Ovary (tissue), 10 donors: ENCODE data around the gene PDS5B. TPM values are rescaled to one million over a fixed set of nuclear protein-coding genes. Genes with fewer than 3 reads are reported as not detected.
A peak's percentile ranks its signal among the peaks of the same experiment; 100 is the strongest.

Experiments
- DNase-seq, 5 donors: peaks; one replicate each; pipeline ENCODE4 v3.0.0-alpha.2; 2019 to 2020
- H3K27ac ChIP-seq, 2 donors: fragments of 200-600 bp; one replicate each; pipeline versions ENCODE4 v1.5.1 to v1.8.0; 2019 to 2022
- H3K27me3 ChIP-seq: fragments of 200-600 bp; one replicate; pipeline ENCODE4 v1.8.0; 2022
- H3K36me3 ChIP-seq: fragments of 200-600 bp; sonication (generic); one replicate; pipeline ENCODE4 v1.5.1; 2019
- H3K4me1 ChIP-seq: one replicate; pipeline ENCODE4 v1.8.1; 2013; ENCODE audit warnings: mild to moderate bottlenecking, moderate library complexity; ENCODE audit not compliant: insufficient read depth
- H3K4me3 ChIP-seq: fragments of 200-600 bp; sonication (generic); one replicate; pipeline ENCODE4 v1.5.1; 2017
- H3K9me3 ChIP-seq, 2 donors: fragments of 200-600 bp in 1 of 2; sonication (generic) in 1 of 2; one replicate each; pipeline versions ENCODE4 v1.5.1 to v1.8.1; 2013 to 2019; ENCODE audit warnings: mild to moderate bottlenecking in 1 of 2, moderate library complexity in 1 of 2
- EP300 ChIP-seq: sonication (generic); formaldehyde crosslinking; IDR thresholded peaks from one replicate; pipeline ENCODE4 v1.6.1; 2017; ENCODE audit warnings: antibody characterized with exemption
- POLR2A ChIP-seq: fragments of 450-650 bp; IDR thresholded peaks from one replicate; pipeline ENCODE4 v1.6.1; 2017; ENCODE audit warnings: antibody characterized with exemption, mild to moderate bottlenecking, moderate library complexity
- WGBS, 3 donors: extraction: QIAGEN DNeasy Blood & Tissue Kit in 1 of 3; methylation state at CpG; one replicate each; pipeline versions ENCODE4 v1.1.5 to v1.1.7; 2013 to 2017; 5-methylcytosine and 5-hydroxymethylcytosine counted together
- intact Hi-C, 4 donors: fragments of 100-400 bp; cut with DNase I; formaldehyde crosslinking; loops; one replicate each; pipeline versions ENCODE4 v1.11.0 to v1.15.1; 2022 to 2023
- long read RNA-seq, 3 donors: library from polyadenylated mRNA in 2 of 3; unstranded in 2 of 3; transcript quantifications; one replicate each; pipeline ENCODE4 v2.0.0 and lab custom pipeline, GENCODE V29; 2021 to 2026
- polyA plus RNA-seq, 2 donors: library from polyadenylated mRNA; stranded (reverse); fragments of 200-250 nt in 1 of 2; fragments of 350-450 nt in 1 of 2; fragmentation: Illumina TruSeq in 1 of 2; extraction: RNeasy Lipid Tissue Mini Kit (QIAGEN cat#74804) in 1 of 2; gene quantifications; one replicate each; pipeline ENCODE4 v1.2.3, GENCODE V29; 2013 to 2014
- total RNA-seq, 7 donors: library from RNA; depleted of rRNA in 2 of 7; stranded (reverse); fragments of >200 nt in 2 of 7; fragmentation: NEBNext Ultra II Directional in 3 of 7; extraction: Animal tissue kit (Norgen Biotek cat#: 25700) in 3 of 7; gene quantifications; one replicate each; pipeline versions ENCODE4 v1.1.0 to v1.2.4, GENCODE V29; 2016 to 2023
- TF ChIP-seq, protein P1 (sequence below), 3 donors: fragments of 450-650 bp in 2 of 3; fragments of 200-600 bp in 1 of 3; IDR thresholded peaks; one replicate each; pipeline versions ENCODE4 v1.5.1 to v1.8.0; 2016 to 2022; ENCODE audit warnings: antibody characterized with exemption in 3 of 3, mild to moderate bottlenecking in 1 of 3
- donor health status: DM: no; HTN: no; CAD: no; lungs with moderate emphysema.
- donor health status: DM: no; HTN: no; CAD: no.
- donor health status: Bipolar disorder and iron deficiency.
- donor health status: DM: yes; HTN: yes; CAD: no.
- donor health status: DM: no; HTN: no; CAD: no.
- donor health status: DM: yes; HTN: yes; CAD: no.

PDS5B gene, protein sequence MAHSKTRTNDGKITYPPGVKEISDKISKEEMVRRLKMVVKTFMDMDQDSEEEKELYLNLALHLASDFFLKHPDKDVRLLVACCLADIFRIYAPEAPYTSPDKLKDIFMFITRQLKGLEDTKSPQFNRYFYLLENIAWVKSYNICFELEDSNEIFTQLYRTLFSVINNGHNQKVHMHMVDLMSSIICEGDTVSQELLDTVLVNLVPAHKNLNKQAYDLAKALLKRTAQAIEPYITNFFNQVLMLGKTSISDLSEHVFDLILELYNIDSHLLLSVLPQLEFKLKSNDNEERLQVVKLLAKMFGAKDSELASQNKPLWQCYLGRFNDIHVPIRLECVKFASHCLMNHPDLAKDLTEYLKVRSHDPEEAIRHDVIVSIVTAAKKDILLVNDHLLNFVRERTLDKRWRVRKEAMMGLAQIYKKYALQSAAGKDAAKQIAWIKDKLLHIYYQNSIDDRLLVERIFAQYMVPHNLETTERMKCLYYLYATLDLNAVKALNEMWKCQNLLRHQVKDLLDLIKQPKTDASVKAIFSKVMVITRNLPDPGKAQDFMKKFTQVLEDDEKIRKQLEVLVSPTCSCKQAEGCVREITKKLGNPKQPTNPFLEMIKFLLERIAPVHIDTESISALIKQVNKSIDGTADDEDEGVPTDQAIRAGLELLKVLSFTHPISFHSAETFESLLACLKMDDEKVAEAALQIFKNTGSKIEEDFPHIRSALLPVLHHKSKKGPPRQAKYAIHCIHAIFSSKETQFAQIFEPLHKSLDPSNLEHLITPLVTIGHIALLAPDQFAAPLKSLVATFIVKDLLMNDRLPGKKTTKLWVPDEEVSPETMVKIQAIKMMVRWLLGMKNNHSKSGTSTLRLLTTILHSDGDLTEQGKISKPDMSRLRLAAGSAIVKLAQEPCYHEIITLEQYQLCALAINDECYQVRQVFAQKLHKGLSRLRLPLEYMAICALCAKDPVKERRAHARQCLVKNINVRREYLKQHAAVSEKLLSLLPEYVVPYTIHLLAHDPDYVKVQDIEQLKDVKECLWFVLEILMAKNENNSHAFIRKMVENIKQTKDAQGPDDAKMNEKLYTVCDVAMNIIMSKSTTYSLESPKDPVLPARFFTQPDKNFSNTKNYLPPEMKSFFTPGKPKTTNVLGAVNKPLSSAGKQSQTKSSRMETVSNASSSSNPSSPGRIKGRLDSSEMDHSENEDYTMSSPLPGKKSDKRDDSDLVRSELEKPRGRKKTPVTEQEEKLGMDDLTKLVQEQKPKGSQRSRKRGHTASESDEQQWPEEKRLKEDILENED (N-terminal part only)
- total RNA-seq (10 to 100 TPM; 44.9 to 74.9 (median 55.6) TPM), polyA plus RNA-seq (10 to 100 TPM; 13.6 to 24.8 TPM)
- long read RNA-seq, donor 1, partial matches to known transcripts: 28 of 38 reads
- long read RNA-seq, donor 1, other reads (novel, unspliced or antisense): 10 of 38 reads
- long read RNA-seq, donor 2, full-length matches to known transcripts: 5 of 41 reads
- long read RNA-seq, donor 2, partial matches to known transcripts: 36 of 41 reads
- long read RNA-seq, donor 2, other reads (novel, unspliced or antisense): 0 of 41 reads
- long read RNA-seq, donor 3, partial matches to known transcripts: 3 of 9 reads
- long read RNA-seq, donor 3, other reads (novel, unspliced or antisense): 6 of 9 reads

DNA sequence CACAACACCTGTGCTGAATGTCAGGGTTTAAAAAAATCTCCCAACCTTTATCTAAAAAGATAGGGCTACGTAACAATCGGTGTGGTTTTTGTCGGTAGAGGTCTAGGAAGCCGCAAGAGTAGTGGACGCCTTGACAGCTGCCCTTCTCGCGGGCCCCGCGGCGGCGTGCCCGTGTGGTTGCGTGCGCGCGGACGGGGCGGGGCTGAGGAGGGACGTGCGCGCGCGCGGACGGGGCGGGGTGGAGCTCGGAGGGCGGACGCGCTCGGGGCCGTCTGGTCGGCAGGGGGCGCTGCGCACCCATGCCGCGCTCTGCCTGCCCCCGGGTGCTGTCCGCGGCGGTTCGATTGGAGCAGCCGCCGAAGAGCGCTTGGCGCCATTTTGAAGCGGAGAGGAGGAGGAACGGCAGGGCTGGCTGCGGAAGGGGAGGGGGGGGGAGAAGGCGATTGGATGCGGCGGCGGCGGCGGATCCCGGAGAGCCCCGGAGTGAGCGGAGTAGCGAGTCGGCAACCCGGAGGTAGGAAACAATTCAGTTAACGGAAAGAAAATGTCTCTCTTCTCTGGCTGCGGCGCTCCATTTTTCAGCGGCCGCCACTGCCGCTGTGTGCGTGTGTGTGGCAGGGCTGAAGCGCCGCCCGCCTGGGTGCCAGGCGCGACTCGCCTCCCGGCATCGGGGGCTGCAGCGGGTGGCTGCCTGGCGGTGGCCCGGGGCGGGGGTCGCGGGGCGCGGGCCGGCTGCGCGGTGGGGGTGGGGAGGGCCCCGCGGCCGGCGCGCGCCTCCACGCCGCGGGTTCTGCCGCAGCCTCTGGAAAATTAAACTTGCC lies at the start of gene PDS5B:
Gene PDS5B, plus strand, starts transcription at position 373 of the 821 bp plus-strand sequence. CDS start 62,321 bp downstream, outside the sequence.
- intact Hi-C loops: loop anchor here in 3 of 4 donors (2.0 to 5.0 kb wide), 5 partner anchors 51 to 957 kb away; no protein-coding TSS in a partner anchor
- TF ChIP-seq, protein P1, sequence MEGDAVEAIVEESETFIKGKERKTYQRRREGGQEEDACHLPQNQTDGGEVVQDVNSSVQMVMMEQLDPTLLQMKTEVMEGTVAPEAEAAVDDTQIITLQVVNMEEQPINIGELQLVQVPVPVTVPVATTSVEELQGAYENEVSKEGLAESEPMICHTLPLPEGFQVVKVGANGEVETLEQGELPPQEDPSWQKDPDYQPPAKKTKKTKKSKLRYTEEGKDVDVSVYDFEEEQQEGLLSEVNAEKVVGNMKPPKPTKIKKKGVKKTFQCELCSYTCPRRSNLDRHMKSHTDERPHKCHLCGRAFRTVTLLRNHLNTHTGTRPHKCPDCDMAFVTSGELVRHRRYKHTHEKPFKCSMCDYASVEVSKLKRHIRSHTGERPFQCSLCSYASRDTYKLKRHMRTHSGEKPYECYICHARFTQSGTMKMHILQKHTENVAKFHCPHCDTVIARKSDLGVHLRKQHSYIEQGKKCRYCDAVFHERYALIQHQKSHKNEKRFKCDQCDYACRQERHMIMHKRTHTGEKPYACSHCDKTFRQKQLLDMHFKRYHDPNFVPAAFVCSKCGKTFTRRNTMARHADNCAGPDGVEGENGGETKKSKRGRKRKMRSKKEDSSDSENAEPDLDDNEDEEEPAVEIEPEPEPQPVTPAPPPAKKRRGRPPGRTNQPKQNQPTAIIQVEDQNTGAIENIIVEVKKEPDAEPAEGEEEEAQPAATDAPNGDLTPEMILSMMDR (IDR thresholded peaks at IDR 0.05): peak; percentile 73 to 99 (median 98)
- TF ChIP-seq POLR2A (peak; percentile 11), EP300 (no peak)
- 0 to 1% (median 1%) methylated on average over 71 to 97 of the region's 97 CpGs for WGBS, 3 donors

DNA sequence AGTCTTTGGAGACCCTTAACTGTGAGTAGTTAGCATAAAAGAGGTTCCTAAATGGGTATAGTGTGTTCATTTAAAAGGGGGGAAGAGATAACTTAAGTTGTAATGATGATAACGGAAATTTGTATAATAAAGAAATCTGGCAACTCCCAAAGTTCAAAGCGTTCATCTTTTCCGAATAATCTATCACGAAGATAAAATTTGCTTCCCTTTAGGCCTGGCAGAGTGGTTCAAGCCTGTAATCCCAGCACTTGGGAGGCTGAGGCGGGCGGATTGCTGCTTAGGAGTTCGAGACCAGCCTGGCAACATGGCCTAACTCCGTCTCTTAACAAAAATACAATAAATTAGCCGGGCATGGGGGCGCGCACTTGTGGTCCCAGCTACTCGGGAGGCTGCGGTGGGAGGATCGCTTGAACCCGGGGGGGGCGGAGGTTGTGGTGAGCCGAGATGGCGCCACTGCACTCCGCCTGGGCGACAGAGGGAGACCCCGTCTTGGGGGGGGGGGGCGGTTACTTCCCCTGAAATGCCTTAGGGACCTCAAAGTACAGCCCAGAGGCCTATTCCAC lies 48.6 kb upstream of the PDS5B start:
- H3K27ac ChIP-seq: peak overlapping the region; percentile 80
- intact Hi-C loops: loop anchor here in 3 of 4 donors (10.0 kb wide), 2 partner anchors 113 to 123 kb away; partner anchors contain the start of gene N4BP2L1 (in 2 of the 3)
- peaks cover 8% of the 10 kb centered on the region for H3K4me1 ChIP-seq
- H3K4me3 ChIP-seq: peak overlapping the region; percentile 84
- WGBS, 3 donors: 11 to 27% (median 16%) methylated on average over 19 to 22 of the region's 22 CpGs
- H3K36me3 ChIP-seq: no peaks in the 10 kb centered on the region
- TF ChIP-seq POLR2A (no peak), EP300 (no peak)
- TF ChIP-seq, protein P1 (IDR thresholded peaks at IDR 0.05): no peak
- DNase-seq: peak; percentile 35 to 64 (median 57)
- no peaks in the 10 kb centered on the region for H3K9me3 ChIP-seq
- no peaks in the 10 kb centered on the region for H3K27me3 ChIP-seq

More for the DNA sequence above, at the start of gene PDS5B:
- no peaks in the 10 kb centered on the region for H3K9me3 ChIP-seq
- peak within 1 kb of the TSS; percentile 92 to 100 for H3K27ac ChIP-seq
- H3K4me1 ChIP-seq: peaks cover 7% of the 10 kb centered on the region
- no peaks in the 10 kb centered on the region for H3K27me3 ChIP-seq
- DNase-seq: peak; percentile 92 to 97 (median 94)
- H3K4me3 ChIP-seq: peak within 1 kb of the TSS; percentile 78
- H3K36me3 ChIP-seq: no peaks in the 10 kb centered on the region

DNA sequence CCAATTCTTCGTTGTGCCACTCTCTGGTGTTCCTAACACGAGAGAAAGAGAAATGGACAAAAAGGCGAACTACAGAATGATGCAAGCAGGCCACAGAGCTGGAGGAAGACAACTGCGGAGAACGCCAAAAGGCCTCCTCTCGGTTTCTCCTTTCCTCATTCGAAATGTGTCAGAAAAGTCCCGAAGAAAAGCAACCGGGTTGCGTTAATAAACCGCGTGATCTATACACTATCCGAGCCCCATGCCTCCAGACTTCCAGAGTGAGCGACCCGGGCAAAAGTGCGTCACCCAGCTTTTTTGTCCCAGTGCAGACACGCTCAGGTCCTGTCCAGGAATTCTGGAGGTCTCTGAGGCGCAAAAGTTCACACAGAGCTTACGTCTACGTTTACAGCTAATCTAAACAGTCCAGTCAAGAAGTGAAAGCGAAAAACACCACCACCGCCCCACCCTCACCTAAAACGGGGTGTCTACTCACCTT lies 48.1 kb upstream of the PDS5B start:
- H3K9me3 ChIP-seq: no peaks in the 10 kb centered on the region
- H3K36me3 ChIP-seq: no peaks in the 10 kb centered on the region
- intact Hi-C loops: loop anchor here in 3 of 4 donors (10.0 kb wide), 2 partner anchors 113 to 123 kb away; partner anchors contain the start of gene N4BP2L1 (in 2 of the 3)
- H3K4me3 ChIP-seq: peak overlapping the region; percentile 84
- H3K27me3 ChIP-seq: no peaks in the 10 kb centered on the region
- 0% methylated on average over 23 of the region's 23 CpGs for WGBS, 3 donors
- TF ChIP-seq, protein P1 (IDR thresholded peaks at IDR 0.05): no peak
- no peak for TF ChIP-seq EP300
- no peak for TF ChIP-seq POLR2A
- H3K4me1 ChIP-seq: peaks cover 8% of the 10 kb centered on the region
- peak in 1 of 5 donors; percentile 62 for DNase-seq
- H3K27ac ChIP-seq: peak overlapping the region; percentile 80
